ENCODE data around the gene GABRR2. TPM values are rescaled to one million over a fixed set of nuclear protein-coding genes. Genes with fewer than 3 reads are reported as not detected.

GABRR2 gene
- total RNA-seq, 2 donors from 2014 or later: 1.0 to 1.9 TPM

DNA sequence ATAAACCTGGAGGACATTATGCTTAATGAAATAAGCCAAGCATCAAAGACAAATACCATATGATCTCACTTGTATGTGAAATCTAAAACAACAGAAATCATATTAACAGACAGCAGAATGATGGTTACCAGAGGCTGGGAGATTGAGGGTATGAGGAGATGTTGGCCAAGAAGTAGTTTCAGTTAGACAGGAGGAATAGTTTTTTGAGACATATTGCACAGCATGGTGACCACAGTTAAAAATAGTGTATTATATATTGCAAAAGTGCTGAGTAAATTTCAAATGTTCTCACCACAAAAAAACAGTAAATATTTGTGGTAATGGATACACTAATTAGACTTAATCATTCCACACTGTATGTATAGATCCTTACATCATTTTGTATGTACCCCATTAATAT, 99.7 kb downstream of the GABRR2 start:
- DNase-seq (ENCODE audit: low spot score) (no peak), ATAC-seq (no peak)
- Mint-ChIP-seq H3K27ac (no peak overlapping the region), H3K36me3 (no peaks in the 10 kb centered on the region), H3K4me1 (ENCODE audit: low read depth in 2 of 2) (no peaks in the 10 kb centered on the region), H3K9me3 (no peaks in the 10 kb centered on the region), H3K27me3 (peaks cover 12 to 35% of the 10 kb centered on the region in 2 donors), H3K4me3 (no peak overlapping the region)

DNA sequence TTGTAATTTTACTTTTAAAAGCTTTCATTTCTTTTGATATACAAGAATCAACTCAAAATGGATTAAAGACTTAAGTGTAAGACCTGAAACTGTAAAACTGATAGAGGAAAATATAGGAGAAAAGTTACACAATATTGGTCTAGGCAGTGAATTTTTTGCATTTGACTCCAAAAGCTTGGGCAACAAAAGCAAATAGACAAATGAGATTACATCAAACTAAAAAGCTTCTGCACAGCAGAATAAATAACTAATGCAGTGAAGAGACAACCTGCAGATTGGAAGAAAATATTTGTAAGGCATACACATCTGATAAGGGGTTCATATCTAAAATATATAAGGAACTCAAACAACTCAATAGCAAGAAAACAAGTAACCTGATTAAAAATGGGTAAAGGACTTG, 100.9 kb downstream of the GABRR2 start:
- no peak overlapping the region for H3K4me3 Mint-ChIP-seq
- DNase-seq (ENCODE audit: low spot score): no peak
- no peaks in the 10 kb centered on the region for H3K4me1 Mint-ChIP-seq (ENCODE audit: low read depth in 2 of 2)
- no peaks in the 10 kb centered on the region for H3K36me3 Mint-ChIP-seq
- H3K27ac Mint-ChIP-seq: no peak overlapping the region
- H3K27me3 Mint-ChIP-seq: peaks cover 12 to 33% of the 10 kb centered on the region in 2 donors
- no peaks in the 10 kb centered on the region for H3K9me3 Mint-ChIP-seq
- no peak for ATAC-seq

DNA sequence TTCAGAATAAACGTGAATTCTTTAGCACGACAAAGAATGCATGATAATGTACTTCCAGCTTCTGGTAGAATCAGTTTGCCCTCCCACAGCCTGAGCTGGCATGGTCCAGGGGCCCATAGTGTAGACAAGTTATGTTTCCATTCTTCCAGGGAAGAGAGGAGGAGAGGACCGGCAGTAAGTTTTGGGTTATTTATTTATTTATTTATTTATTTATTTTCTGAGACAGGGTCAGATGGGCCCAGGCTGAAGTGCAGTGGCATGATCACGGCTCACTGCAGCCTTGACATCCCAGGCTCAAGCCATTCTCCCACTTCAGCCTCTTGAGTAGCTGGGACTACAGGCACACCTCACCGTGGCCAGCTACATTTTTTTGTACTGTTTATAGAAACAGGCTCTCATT, 102.6 kb downstream of the GABRR2 start:
- peaks cover 12 to 27% of the 10 kb centered on the region in 2 donors for H3K27me3 Mint-ChIP-seq
- ATAC-seq (no peak), DNase-seq (ENCODE audit: low spot score) (no peak)
- H3K27ac Mint-ChIP-seq: no peak overlapping the region
- H3K9me3 Mint-ChIP-seq: no peaks in the 10 kb centered on the region
- H3K4me3 Mint-ChIP-seq: no peak overlapping the region
- H3K36me3 Mint-ChIP-seq: no peaks in the 10 kb centered on the region
- H3K4me1 Mint-ChIP-seq (ENCODE audit: low read depth in 2 of 2): no peaks in the 10 kb centered on the region

DNA sequence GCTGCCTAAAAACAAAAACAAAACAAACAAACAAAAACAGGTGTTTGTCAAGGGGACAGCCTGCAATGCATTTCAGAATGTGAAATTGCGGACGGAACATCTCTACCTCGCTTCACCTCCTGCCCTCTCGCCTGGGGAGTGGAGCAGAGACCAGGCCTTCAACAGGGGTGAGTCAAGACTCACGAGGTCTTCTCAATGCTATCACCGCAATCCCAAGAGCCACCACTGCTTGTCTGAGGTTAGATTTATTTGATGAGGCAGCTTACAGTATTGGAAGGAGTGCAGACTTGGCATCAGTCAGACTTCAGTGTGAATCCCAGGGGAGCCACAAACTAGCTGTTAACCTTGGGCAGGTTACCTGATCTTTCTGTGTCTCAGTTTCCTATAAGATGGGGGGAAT, 105.6 kb downstream of the GABRR2 start:
- no peaks in the 10 kb centered on the region for H3K36me3 Mint-ChIP-seq
- no peak overlapping the region for H3K27ac Mint-ChIP-seq
- ATAC-seq (no peak), DNase-seq (ENCODE audit: low spot score) (no peak)
- no peaks in the 10 kb centered on the region for H3K4me1 Mint-ChIP-seq (ENCODE audit: low read depth in 2 of 2)
- H3K9me3 Mint-ChIP-seq: no peaks in the 10 kb centered on the region
- no peak overlapping the region for H3K4me3 Mint-ChIP-seq
- peaks cover 17% of the 10 kb centered on the region in 2 donors for H3K27me3 Mint-ChIP-seq

DNA sequence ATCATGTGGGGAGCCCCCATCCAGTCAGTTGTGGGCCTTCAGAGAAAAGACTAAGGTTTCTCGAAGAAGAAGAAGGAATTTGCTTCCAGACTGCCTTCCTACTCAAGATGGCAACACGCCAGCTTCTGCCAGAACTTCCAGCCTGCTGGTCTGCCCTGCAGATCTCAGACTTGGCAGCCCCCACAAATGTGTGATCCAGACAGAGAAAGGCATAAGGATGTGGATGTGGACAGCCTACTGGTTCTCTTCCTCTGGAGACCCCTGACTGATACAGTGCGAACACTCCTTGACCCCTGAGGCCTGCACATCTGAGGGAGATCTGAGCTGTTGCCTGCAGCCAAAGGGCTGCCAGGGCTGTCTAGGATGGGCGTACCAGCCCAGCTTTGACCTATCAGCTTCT, 106.5 kb downstream of the GABRR2 start:
- Mint-ChIP-seq H3K27ac (no peak overlapping the region), H3K4me3 (no peak overlapping the region), H3K4me1 (ENCODE audit: low read depth in 2 of 2) (no peaks in the 10 kb centered on the region), H3K36me3 (no peaks in the 10 kb centered on the region), H3K27me3 (peaks cover 11 to 12% of the 10 kb centered on the region in 2 donors), H3K9me3 (no peaks in the 10 kb centered on the region)
- DNase-seq (ENCODE audit: low spot score): no peak
- no peak for ATAC-seq

Other genes starting within 250 kb of the GABRR2 start
- gene PNRC1, start 234.5 kb downstream of the GABRR2 start, total RNA-seq: 100 to 1,000 TPM in 1 of 2 donors, 10 to 100 TPM in 1; 38.2 to 102 TPM
- gene SRSF12, start 197.2 kb downstream of the GABRR2 start, total RNA-seq: under 1 TPM; 0.14 to 0.17 TPM
- gene PM20D2, start 169.2 kb downstream of the GABRR2 start, total RNA-seq: 1 to 10 TPM; 3.8 to 6.2 TPM
- not detected for gene GABRR1, start 97.9 kb downstream of the GABRR2 start, total RNA-seq
- 10 to 100 TPM; 31.1 to 35.0 TPM for gene UBE2J1, start 37.4 kb upstream of the GABRR2 start, total RNA-seq
- gene RRAGD, start 97.0 kb upstream of the GABRR2 start, total RNA-seq: 1 to 10 TPM in 1 of 2 donors, under 1 TPM in 1; 0.98 to 1.3 TPM
- gene ANKRD6, start 117.9 kb upstream of the GABRR2 start, total RNA-seq: 1 to 10 TPM; 1.6 to 3.2 TPM

Data from natural killer cell treated with Interleukin-12 subunit alpha and Interleukin-12 subunit beta and Interleukin-15 and Interleukin-18, amount 100 ng/mL, for 72 hours (primary cell).